Activated CD4-positive, alpha-beta T cell treated with anti-CD3 and anti-CD28 coated beads, Interleukin-2, Interleukin-6, amounts not matched to agents 100 ng/mL and 50 ng/mL, durations not matched to agents 16 hours and 8 hours (primary cell): ENCODE measurements around the gene TRIM4.
A peak's percentile ranks its signal among the peaks of the same experiment; 100 is the strongest.
"Not testable (repeated sequence)": the region's sequence is repeated elsewhere in the genome, so short reads cannot be mapped to it uniquely, and the experiment has no call there.

ENCODE experiments used
- DNase-seq: peaks from one replicate; pipeline ENCODE4 v3.0.0-alpha.2; 2020

Gene TRIM4

GRCh38 chr7:99910976-99911375 is 8.4 kb downstream of the TRIM4 start:
- no peak for DNase-seq

GRCh38 chr7:99901581-99901980 is 17.7 kb downstream of the TRIM4 start:
- DNase-seq, result no peak

DNA sequence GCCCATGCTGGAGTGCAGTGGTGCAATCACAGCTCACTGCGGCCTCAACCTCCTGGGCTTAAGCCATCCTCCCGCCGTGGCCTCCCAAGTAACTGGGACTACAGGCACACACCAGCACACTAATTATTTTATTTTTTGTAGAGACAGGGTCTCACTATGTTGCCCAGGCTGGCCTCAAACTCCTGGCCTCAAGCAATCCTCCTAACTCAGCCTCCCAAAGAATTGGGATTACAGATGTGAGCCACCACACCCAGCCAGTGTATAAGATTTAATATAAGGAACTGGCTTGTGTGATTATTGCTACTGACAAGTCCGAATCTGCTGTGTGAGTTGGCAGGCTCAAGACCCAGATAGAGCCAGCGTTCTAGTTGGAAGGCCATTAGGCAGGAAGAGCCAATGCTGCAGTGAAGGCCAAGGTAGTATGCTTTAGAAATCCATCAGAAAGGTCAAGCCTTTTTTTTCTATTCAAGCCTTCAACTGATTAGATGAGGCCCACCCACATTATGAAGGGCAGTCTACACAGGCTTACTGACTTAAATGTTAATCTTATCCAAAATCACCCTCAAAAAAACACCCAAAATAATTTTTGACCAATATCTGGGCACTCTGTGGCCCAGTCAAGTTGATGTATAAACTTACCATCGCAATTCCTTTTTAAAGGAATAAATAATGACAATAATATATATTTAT is 19.4 kb downstream of the TRIM4 start:
- DNase-seq, result no peak

DNA sequence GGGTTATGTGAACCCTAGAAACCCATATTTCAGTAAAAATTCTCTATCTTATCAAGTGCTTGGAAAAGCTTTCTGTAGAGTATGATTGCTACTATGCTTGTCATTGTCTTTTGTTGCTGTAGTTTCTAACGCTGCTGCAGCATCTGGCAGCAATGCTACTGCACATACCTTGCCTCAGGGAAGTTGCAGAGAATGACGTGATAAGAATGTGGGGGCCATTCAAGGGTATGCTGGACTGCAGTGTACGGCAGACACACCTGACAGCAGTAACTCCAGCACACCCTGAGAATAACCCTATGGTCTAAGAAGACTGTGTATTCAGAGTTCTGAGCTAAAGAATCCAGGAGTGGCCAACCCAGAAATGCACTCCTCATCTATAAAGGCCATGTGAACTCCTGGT is 20.5 kb downstream of the TRIM4 start:
- no peak for DNase-seq

DNA sequence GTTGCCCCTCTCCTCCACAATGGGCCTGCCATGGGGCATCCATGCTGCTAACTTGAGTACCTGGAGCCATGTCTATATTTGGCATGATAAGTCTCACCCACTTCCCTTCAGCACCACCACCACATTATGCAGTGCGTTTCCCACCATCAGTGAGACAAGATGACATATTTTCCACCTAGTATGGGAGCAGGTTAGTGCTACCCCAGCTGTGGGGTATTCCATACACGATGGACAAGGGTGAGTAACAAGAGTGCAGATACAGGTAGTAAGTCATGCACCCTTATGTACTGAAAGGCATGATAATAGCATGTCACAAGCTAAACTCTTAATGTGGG is 21.3 kb downstream of the TRIM4 start:
- no peak for DNase-seq

- DNase-seq, result peak; percentile 36
Observed at GRCh38 chr7:99897322-99898022, 21.9 kb downstream of the TRIM4 start.

GRCh38 chr7:99894738-99895137 is 24.6 kb downstream of the TRIM4 start:
- no peak for DNase-seq

DNA sequence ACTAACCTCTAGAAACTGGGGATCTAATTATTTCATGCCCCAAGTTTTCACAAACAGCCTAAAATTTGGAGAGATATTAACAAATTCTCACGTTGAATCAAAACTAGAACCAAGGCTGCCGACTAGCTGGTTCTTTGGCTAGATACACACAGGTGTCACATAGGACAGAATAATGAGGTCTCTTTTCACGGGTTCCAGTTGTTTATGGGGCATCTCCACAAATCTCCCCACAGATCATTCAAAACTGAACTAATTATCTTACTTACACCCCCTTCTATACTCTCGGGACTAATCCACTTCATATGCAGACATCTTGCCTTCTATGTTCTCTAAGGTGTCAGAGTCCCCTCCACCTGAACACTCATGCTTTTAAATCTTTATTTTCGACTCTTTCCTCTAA is 26.1 kb downstream of the TRIM4 start:
- DNase-seq, result no peak

GRCh38 chr7:99890348-99890747 is 29.0 kb downstream of the TRIM4 start:
- DNase-seq, result not testable (repeated sequence)

- DNase-seq, result not testable (repeated sequence)
Observed at GRCh38 chr7:99888366-99888765, 31.0 kb downstream of the TRIM4 start.

- no peak for DNase-seq
Observed at GRCh38 chr7:99881370-99881769, 38.0 kb downstream of the TRIM4 start.

GRCh38 chr7:99876933-99877332 is 42.4 kb downstream of the TRIM4 start, which contains the start of gene OR2AE1:
Gene OR2AE1, minus strand, starts transcription at chr7:99877033. Its CDS starts 0 bp downstream, at chr7:99877033.
- no peak for DNase-seq

- no peak for DNase-seq
Observed at GRCh38 chr7:99876491-99876890, 42.8 kb downstream of the TRIM4 start.

DNA sequence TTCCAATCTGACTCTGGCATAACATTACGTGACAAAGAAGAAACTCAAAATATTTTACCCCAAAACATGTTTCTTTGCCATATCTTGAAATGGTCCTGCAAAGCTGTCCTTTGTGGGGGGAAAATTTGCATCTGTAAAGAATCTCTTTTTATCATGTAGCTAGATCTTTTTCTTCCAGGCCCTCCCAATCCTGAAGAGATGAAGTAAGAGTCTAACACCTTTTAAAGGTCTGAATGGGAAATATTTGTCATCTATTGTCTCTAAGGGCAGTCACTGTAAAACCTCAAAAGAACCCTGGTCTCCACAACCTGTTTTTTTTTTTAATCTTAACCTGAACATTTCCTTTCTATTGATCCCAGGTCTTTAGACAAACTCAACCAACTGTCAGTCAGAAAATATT is 51.1 kb downstream of the TRIM4 start:
- no peak for DNase-seq

DNA sequence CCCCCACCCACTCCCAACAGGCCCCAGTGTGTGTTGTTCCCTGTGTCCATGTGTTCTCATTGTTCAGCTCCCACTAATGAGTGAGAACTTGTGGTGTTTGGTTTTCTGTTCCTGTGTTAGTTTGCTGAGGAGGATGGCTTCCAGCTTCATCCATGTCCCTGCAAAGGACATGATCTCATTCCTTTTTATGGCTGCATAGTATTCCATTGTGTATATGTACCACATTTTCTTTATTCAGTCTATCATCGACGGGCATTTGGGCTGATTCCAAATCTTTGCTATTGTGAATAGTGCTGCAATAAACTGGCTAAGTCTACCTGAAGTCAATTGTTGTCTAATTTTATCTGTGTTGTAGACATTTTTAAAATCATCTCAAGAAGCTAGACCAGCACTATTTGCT is 51.9 kb downstream of the TRIM4 start:
- DNase-seq, result not testable (repeated sequence)

DNA sequence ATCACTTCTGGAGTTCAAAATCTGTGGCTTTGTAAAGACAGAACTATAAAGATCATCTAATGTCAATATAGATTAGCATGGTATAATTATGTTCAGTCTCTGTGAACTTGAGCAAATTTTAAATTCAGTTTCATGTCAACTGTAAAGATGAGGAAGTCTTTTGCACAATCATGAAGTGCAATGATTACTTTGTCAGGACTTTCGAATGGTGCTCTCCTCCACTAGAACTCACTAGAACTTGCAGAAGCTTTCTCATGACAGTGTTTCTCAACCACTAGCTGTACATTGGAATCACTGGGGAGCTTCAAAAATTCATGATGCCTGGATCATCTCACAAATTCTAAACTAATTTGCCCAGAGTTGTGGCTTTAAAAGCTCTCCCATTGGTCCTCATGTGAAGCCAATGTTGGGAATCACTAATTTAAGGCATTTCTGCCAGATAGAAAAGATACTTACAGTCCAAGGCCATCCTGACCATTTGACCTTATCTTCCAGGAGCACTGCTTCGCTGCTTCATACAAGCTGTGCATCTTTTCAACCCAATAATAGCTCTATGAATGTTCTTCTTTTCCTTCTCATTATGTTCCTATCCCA is 55.4 kb downstream of the TRIM4 start:
- DNase-seq, result no peak

DNA sequence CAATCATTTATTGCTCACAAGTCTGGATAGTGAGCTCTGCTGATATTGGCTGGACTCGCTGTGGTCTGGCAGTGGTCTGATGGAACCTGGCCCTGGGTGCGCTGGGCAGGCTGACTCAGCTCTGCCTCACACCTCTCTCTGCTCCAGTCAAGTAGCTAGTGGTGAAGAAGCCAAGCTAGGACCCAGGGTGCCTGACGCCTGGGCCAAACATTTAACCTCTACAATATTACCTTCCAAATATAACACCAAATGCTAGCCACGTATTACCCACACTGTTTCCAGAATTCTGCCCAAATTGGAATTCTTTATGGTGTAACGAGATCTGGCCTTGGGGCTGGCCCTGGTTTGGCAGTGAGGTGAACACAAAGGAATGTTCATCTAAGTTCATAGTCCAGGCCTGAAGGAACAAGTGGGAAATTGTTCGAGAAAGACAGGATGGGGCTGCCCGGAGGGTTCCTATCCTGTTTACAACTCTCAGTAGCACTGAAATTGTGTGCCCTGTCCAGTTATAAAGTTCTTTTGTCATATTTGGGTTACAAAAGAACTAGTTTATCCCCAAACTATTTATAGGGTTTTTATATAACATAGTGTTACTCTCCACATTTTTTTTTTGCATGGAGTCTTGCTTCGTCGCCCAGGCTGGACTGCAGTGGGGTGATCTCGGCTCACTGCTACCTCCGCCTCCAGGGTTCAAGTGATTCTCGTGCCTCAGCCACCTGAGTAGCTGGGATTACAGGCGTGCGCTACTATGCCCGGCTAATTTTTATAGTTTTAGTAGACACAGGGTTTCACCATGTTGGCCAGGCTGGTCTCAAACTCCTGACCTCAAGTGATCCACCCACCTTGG is 58.8 kb downstream of the TRIM4 start:
- DNase-seq, result no peak

GRCh38 chr7:99855236-99855635 is 64.1 kb downstream of the TRIM4 start:
- DNase-seq, result no peak

DNA sequence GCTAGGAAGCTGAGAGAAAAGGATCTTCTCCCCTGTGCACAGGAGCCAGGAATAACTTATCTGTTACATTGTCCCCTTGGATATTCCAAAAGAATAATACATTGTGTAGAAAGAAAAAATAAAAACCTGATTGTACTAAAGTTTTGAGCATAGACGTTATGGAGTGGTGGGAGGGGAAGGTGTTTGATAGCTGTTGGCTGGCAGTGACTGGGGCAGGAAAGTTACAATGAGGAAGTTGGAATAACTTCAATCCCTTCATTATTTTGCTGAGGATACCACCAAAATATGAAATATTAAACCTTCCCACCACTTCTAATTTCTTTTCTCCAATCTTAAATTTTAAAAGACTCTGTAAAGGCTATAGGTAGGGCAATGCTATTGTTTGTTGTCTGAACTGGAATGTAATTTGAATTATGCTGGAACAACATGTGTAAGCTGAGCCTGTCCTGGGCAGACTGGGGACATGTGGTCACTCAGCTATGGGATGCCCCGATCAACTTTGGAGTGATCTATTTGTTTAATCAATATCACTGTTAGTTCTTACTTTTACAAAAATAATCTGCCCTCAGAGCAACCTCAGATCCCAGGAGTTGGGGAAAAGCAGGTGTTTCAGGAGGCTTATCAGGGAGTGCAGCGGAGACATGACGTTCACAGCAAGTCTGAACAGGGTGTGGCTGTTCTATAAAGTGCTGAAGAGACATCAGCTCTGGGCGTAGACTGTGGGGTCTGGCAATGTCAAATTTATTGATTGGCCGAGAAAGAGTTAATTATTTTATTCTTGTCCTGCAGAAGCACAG is 70.7 kb downstream of the TRIM4 start:
- no peak for DNase-seq

DNA sequence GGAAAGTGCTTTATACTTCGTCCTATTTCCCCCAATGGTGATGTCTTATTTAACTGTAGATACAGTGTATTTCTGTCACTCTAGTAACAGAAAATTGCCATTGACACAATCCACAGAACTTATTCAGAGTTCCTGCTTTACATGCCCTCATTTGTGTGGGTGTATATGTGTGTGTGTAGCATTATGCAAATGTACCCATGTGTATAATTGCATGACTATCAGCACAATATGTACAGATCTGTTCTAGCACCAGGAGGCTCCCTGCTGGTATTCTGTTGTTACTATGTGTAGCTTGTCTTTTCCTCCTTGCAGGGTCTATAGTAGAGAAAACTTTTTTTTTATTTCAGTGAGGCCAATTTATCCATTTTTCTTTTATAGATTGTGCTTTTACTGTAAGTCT is 75.0 kb downstream of the TRIM4 start:
- no peak for DNase-seq

DNA sequence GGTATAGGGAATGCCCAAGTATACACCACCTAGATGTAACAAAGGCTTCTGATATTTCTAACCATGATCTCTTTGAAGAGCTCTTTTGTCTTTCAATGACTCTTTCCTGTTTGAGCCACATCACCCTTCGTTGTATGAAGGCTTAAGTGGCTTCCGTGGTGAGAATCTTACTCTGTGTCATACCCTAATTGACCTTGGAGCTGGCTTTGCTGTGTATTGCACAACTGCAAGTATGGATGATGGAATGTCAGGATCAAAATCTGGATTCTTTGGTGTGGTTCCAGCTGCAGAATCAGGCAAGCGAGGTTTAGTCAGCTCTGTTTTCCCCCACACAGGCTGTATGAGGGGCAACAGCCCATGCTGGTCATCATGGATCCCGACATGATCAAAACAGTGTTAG is 75.5 kb downstream of the TRIM4 start:
- no peak for DNase-seq

GRCh38 chr7:99842926-99843325 is 76.4 kb downstream of the TRIM4 start:
- DNase-seq, result no peak
